CD8-positive, alpha-beta memory T cell (primary cell): Measurements from ENCODE around the gene HDAC5. TPM values are rescaled to one million over a fixed set of nuclear protein-coding genes. Genes with fewer than 3 reads are reported as not detected.
A peak's percentile ranks its signal among the peaks of the same experiment; 100 is the strongest.

Experiments used
- CTCF ChIA-PET: fragments of 350-600 bp; sonication (Branson Sonifier 250); formaldehyde crosslinking; loops from one replicate; lab custom pipeline; 2021; ENCODE audit warnings: antibody characterized with exemption; lab: Charles Lee
- POLR2A ChIA-PET: fragments of 350-600 bp; sonication (Branson Sonifier 250); formaldehyde crosslinking; loops from one replicate; lab custom pipeline; 2021; ENCODE audit warnings: antibody characterized with exemption; lab: Charles Lee
- DNase-seq, 5 donors: peaks; one replicate each; pipeline versions ENCODE4 v3.0.0 to v3.0.0-alpha.2; 2020 to 2022; ENCODE audit warnings: mixed read lengths in 1 of 5
- H3K27ac ChIP-seq: one replicate; pipeline ENCODE4 v1.7.0; 2013; ENCODE audit warnings: low read depth, mild to moderate bottlenecking, low read length, moderate library complexity
- H3K27me3 ChIP-seq: 2 replicates; pipeline ENCODE4 v1.7.0; 2013; ENCODE audit warnings: low read length, mild to moderate bottlenecking; ENCODE audit not compliant: insufficient read depth, poor library complexity, severe bottlenecking
- H3K36me3 ChIP-seq: 2 replicates; pipeline ENCODE4 v1.7.0; 2013; ENCODE audit warnings: mild to moderate bottlenecking, low read length, moderate library complexity; ENCODE audit not compliant: insufficient read depth
- H3K4me1 ChIP-seq: 2 replicates; pipeline ENCODE4 v1.7.0; 2013; ENCODE audit warnings: mild to moderate bottlenecking, low read length, moderate library complexity; ENCODE audit not compliant: insufficient read depth
- H3K4me3 ChIP-seq: 2 replicates; pipeline ENCODE4 v1.7.0; 2013; ENCODE audit warnings: mild to moderate bottlenecking, low read length
- H3K9me3 ChIP-seq: 2 replicates; pipeline ENCODE4 v1.7.0; 2013; ENCODE audit warnings: mild to moderate bottlenecking, low read length
- H3K27ac Mint-ChIP-seq, 8 donors: one replicate each; pipeline ENCODE4 v1.8.0; 2020 to 2021; ENCODE audit warnings: mixed read lengths in 8 of 8, mild to moderate bottlenecking in 6 of 8, inconsistent platforms in 3 of 8, moderate library complexity in 3 of 8
- H3K27me3 Mint-ChIP-seq, 2 donors: one replicate each; pipeline ENCODE4 v1.8.0; 2020 to 2021; ENCODE audit warnings: mixed read lengths in 2 of 2, mild to moderate bottlenecking in 1 of 2, moderate library complexity in 1 of 2
- H3K36me3 Mint-ChIP-seq, 3 donors: one replicate each; pipeline ENCODE4 v1.8.0; 2020 to 2021; ENCODE audit warnings: mixed read lengths in 3 of 3, inconsistent platforms in 1 of 3, mild to moderate bottlenecking in 1 of 3
- H3K4me1 Mint-ChIP-seq, 3 donors: one replicate each; pipeline ENCODE4 v1.8.0; 2020 to 2021; ENCODE audit warnings: mixed read lengths in 3 of 3, inconsistent platforms in 1 of 3, mild to moderate bottlenecking in 1 of 3
- H3K4me3 Mint-ChIP-seq, 7 donors: one replicate each; pipeline ENCODE4 v1.8.0; 2020 to 2021; ENCODE audit warnings: mixed read lengths in 7 of 7, mild to moderate bottlenecking in 6 of 7, moderate library complexity in 4 of 7, inconsistent platforms in 2 of 7
- H3K9me3 Mint-ChIP-seq, 5 donors: one replicate each; pipeline ENCODE4 v1.8.0; 2020 to 2022; ENCODE audit warnings: mixed read lengths in 5 of 5, mild to moderate bottlenecking in 3 of 5, moderate library complexity in 2 of 5, inconsistent platforms in 1 of 5
- polyA plus RNA-seq: library from polyadenylated mRNA; unstranded; fragments of 300-500 nt; fragmentation: Illumina TruSeq; gene quantifications from one replicate; pipeline ENCODE4 v1.2.3, GENCODE V29; 2021
- total RNA-seq, 2 experiments: library from RNA; stranded (reverse); gene quantifications; one replicate each; pipeline ENCODE4 v1.2.3, GENCODE V29; 2021

The HDAC5 gene
- total RNA-seq (10 to 100 TPM; 22.7 to 24.2 TPM), polyA plus RNA-seq (38.1 TPM)

- H3K4me3 ChIP-seq, result peak within 1 kb of the TSS; percentile 91
- POLR2A ChIA-PET, result interaction anchor here (0.8 to 2.6 kb wide), 9 partner anchors 18 to 230 kb away, joined by 3 to 35 read pairs (median 4); partner anchors contain the start of genes HROB, LSM12, TMUB2 and UBTF
These were observed at the start of gene HDAC5 for GRCh38 chr17:44123356-44124117. Gene HDAC5, minus strand, starts transcription at chr17:44123641. Its CDS starts 6,126 bp downstream, at chr17:44117515.

GRCh38 chr17:44171931-44172455 lies 48.6 kb upstream of the HDAC5 start:
- no peak overlapping the region for H3K4me3 Mint-ChIP-seq
- H3K36me3 Mint-ChIP-seq, result peaks cover 0 to 14% (median 3%) of the 10 kb centered on the region in 3 donors
- Histone ChIP-seq H3K9me3 (no peaks in the 10 kb centered on the region), H3K27ac (no peak overlapping the region), H3K4me3 (no peak overlapping the region), H3K4me1 (peaks cover 7% of the 10 kb centered on the region), H3K36me3 (no peaks in the 10 kb centered on the region), H3K27me3 (no peaks in the 10 kb centered on the region)
- H3K9me3 Mint-ChIP-seq, result no peaks in the 10 kb centered on the region
- DNase-seq, result no peak
- POLR2A ChIA-PET, result no interaction called here
- H3K4me1 Mint-ChIP-seq, result peaks cover 4 to 9% (median 8%) of the 10 kb centered on the region in 3 donors
- peaks cover 0 to 1% of the 10 kb centered on the region in 2 donors for H3K27me3 Mint-ChIP-seq
- CTCF ChIA-PET, result interaction anchor here (1.5 kb wide), 1 partner anchor 26 kb away, joined by 4 read pairs; no protein-coding TSS in a partner anchor
- H3K27ac Mint-ChIP-seq, result peak overlapping the region in 2 of 8 donors; percentile 58 to 86

More at GRCh38 chr17:44123356-44124117, at the start of gene HDAC5:
- Histone ChIP-seq H3K27ac (peak within 1 kb of the TSS; percentile 81), H3K9me3 (no peaks in the 10 kb centered on the region), H3K27me3 (no peaks in the 10 kb centered on the region), H3K36me3 (no peaks in the 10 kb centered on the region), H3K4me1 (peaks cover 24% of the 10 kb centered on the region)
- H3K4me3 Mint-ChIP-seq, result peak within 1 kb of the TSS; percentile 93 to 98 (median 96)
- peaks cover 0 to 19% (median 0%) of the 10 kb centered on the region in 3 donors for H3K36me3 Mint-ChIP-seq
- peaks cover under 1 to 3% of the 10 kb centered on the region in 2 donors for H3K27me3 Mint-ChIP-seq
- peak within 1 kb of the TSS; percentile 94 to 98 (median 96) for H3K27ac Mint-ChIP-seq
- CTCF ChIA-PET, result interaction anchor here (0.7 to 2.9 kb wide), 15 partner anchors 8 to 222 kb away, joined by 3 to 15 read pairs (median 5); partner anchors contain the start of genes GRN, LSM12 and UBTF
- no peaks in the 10 kb centered on the region for H3K9me3 Mint-ChIP-seq
- DNase-seq, result peak; percentile 91 to 97 (median 92)
- peaks cover 35 to 54% (median 46%) of the 10 kb centered on the region in 3 donors for H3K4me1 Mint-ChIP-seq

GRCh38 chr17:44170499-44171201 lies 47.2 kb upstream of the HDAC5 start, which contains the start of gene ASB16:
Gene ASB16, plus strand, starts transcription at chr17:44170704. Its CDS starts 86 bp downstream, at chr17:44170790.
- no peaks in the 10 kb centered on the region for H3K27me3 ChIP-seq
- peaks cover 7% of the 10 kb centered on the region for H3K4me1 ChIP-seq
- DNase-seq, result no peak
- Mint-ChIP-seq H3K4me1 (peaks cover 4 to 9% (median 8%) of the 10 kb centered on the region in 3 donors), H3K27me3 (peaks cover 0 to 1% of the 10 kb centered on the region in 2 donors), H3K27ac (peak within 1 kb of the TSS in 3 of 8 donors; percentile 23 to 57 (median 47)), H3K36me3 (peaks cover 0 to 7% (median under 1%) of the 10 kb centered on the region in 3 donors), H3K9me3 (no peaks in the 10 kb centered on the region), H3K4me3 (no peak within 1 kb of the TSS)
- CTCF ChIA-PET, result interaction anchor here (1.5 kb wide), 1 partner anchor 27 kb away, joined by 4 read pairs; no protein-coding TSS in a partner anchor
- no peaks in the 10 kb centered on the region for H3K9me3 ChIP-seq
- POLR2A ChIA-PET, result no interaction called here
- H3K27ac ChIP-seq, result no peak within 1 kb of the TSS
- H3K36me3 ChIP-seq, result no peaks in the 10 kb centered on the region
- H3K4me3 ChIP-seq, result no peak within 1 kb of the TSS

GRCh38 chr17:44170135-44170498 lies 46.7 kb upstream of the HDAC5 start:
- no peaks in the 10 kb centered on the region for H3K36me3 ChIP-seq
- DNase-seq, result no peak
- Mint-ChIP-seq H3K4me1 (peaks cover 4 to 9% (median 8%) of the 10 kb centered on the region in 3 donors), H3K27me3 (peaks cover 0 to 1% of the 10 kb centered on the region in 2 donors), H3K27ac (peak overlapping the region in 2 of 8 donors; percentile 23 to 47), H3K4me3 (no peak overlapping the region), H3K36me3 (peaks cover 0 to 3% (median 0%) of the 10 kb centered on the region in 3 donors), H3K9me3 (no peaks in the 10 kb centered on the region)
- no peaks in the 10 kb centered on the region for H3K9me3 ChIP-seq
- ChIA-PET POLR2A (no interaction called here), CTCF (no interaction called here)
- no peak overlapping the region for H3K4me3 ChIP-seq
- no peak overlapping the region for H3K27ac ChIP-seq
- H3K27me3 ChIP-seq, result no peaks in the 10 kb centered on the region
- peaks cover 7% of the 10 kb centered on the region for H3K4me1 ChIP-seq

- no peaks in the 10 kb centered on the region for H3K36me3 Mint-ChIP-seq
- H3K9me3 Mint-ChIP-seq, result no peaks in the 10 kb centered on the region
- peaks cover 0 to 1% of the 10 kb centered on the region in 2 donors for H3K27me3 Mint-ChIP-seq
- no peaks in the 10 kb centered on the region for H3K27me3 ChIP-seq
- no peak overlapping the region for H3K27ac ChIP-seq
- H3K4me1 Mint-ChIP-seq, result peaks cover 4 to 9% (median 8%) of the 10 kb centered on the region in 3 donors
- H3K9me3 ChIP-seq, result no peaks in the 10 kb centered on the region
- no peak for DNase-seq
- H3K36me3 ChIP-seq, result no peaks in the 10 kb centered on the region
- CTCF ChIA-PET, result interaction anchor here (0.9 to 1.0 kb wide), 2 partner anchors 8 to 28 kb away, joined by 3 read pairs; no protein-coding TSS in a partner anchor
- H3K4me3 Mint-ChIP-seq, result no peak overlapping the region
- H3K4me1 ChIP-seq, result peaks cover 7% of the 10 kb centered on the region
- no peak overlapping the region for H3K4me3 ChIP-seq
- POLR2A ChIA-PET, result interaction anchor here (0.8 kb wide), 1 partner anchor 18 kb away, joined by 3 read pairs; no protein-coding TSS in a partner anchor
- no peak overlapping the region for H3K27ac Mint-ChIP-seq
These were observed 43.9 kb upstream of the HDAC5 start for GRCh38 chr17:44167181-44167861.

- H3K9me3 Mint-ChIP-seq, result no peaks in the 10 kb centered on the region
- ChIA-PET CTCF (no interaction called here), POLR2A (no interaction called here)
These were observed 41.0 kb upstream of the HDAC5 start for GRCh38 chr17:44164476-44164875.

GRCh38 chr17:44159519-44160210 lies 36.2 kb upstream of the HDAC5 start:
- POLR2A ChIA-PET, result no interaction called here

More at GRCh38 chr17:44164476-44164875, 41.0 kb upstream of the HDAC5 start:
- H3K4me3 Mint-ChIP-seq, result no peak overlapping the region
- no peaks in the 10 kb centered on the region for H3K9me3 ChIP-seq
- peaks cover 7% of the 10 kb centered on the region for H3K4me1 ChIP-seq
- no peaks in the 10 kb centered on the region for H3K36me3 Mint-ChIP-seq
- H3K27me3 ChIP-seq, result no peaks in the 10 kb centered on the region
- no peaks in the 10 kb centered on the region for H3K27me3 Mint-ChIP-seq
- DNase-seq, result no peak
- H3K4me3 ChIP-seq, result no peak overlapping the region
- H3K36me3 ChIP-seq, result no peaks in the 10 kb centered on the region
- H3K27ac Mint-ChIP-seq, result no peak overlapping the region
- H3K27ac ChIP-seq, result no peak overlapping the region
- peaks cover 4 to 11% (median 9%) of the 10 kb centered on the region in 3 donors for H3K4me1 Mint-ChIP-seq

More at GRCh38 chr17:44159519-44160210, 36.2 kb upstream of the HDAC5 start:
- Histone ChIP-seq H3K4me3 (no peak overlapping the region), H3K27ac (no peak overlapping the region), H3K4me1 (no peaks in the 10 kb centered on the region), H3K9me3 (no peaks in the 10 kb centered on the region), H3K27me3 (no peaks in the 10 kb centered on the region), H3K36me3 (no peaks in the 10 kb centered on the region)
- Mint-ChIP-seq H3K9me3 (no peaks in the 10 kb centered on the region), H3K27ac (peak overlapping the region in 1 of 8 donors; percentile 24), H3K4me3 (no peak overlapping the region), H3K27me3 (no peaks in the 10 kb centered on the region), H3K4me1 (peaks cover 0 to 5% (median 0%) of the 10 kb centered on the region in 3 donors), H3K36me3 (no peaks in the 10 kb centered on the region)
- CTCF ChIA-PET, result interaction anchor here (0.6 to 0.7 kb wide), 2 partner anchors 10 to 16 kb away, joined by 3 to 4 read pairs; no protein-coding TSS in a partner anchor
- DNase-seq, result peak in 1 of 5 donors; percentile 29
